Liver (tissue), 3 donors: Measurements from ENCODE around the gene FOXK1.

Source experiments
- EGR1 ChIP-seq, 2 donors: IDR thresholded peaks; 2 replicates each; pipeline ENCODE4 v1.6.1; 2016 to 2018; ENCODE audit warnings: antibody characterized with exemption in 2 of 2, low read depth in 2 of 2
- JUND ChIP-seq, 2 donors: IDR thresholded peaks; 2 replicates each; pipeline ENCODE4 v1.6.1; 2016; ENCODE audit warnings: antibody characterized with exemption in 2 of 2
- RAD21 ChIP-seq, 2 donors: IDR thresholded peaks; 2 replicates each; pipeline ENCODE4 v1.6.1; 2016; ENCODE audit warnings: antibody characterized with exemption in 2 of 2, mild to moderate bottlenecking in 2 of 2
- RXRA ChIP-seq, 2 donors: IDR thresholded peaks; 2 replicates each; pipeline ENCODE4 v1.6.1; 2017 to 2018; ENCODE audit warnings: antibody characterized with exemption in 2 of 2, mild to moderate bottlenecking in 1 of 2
- SP1 ChIP-seq: IDR thresholded peaks from 2 replicates; pipeline ENCODE4 v1.6.1; 2018; ENCODE audit warnings: antibody characterized with exemption, mild to moderate bottlenecking
- TAF1 ChIP-seq: conservative IDR thresholded peaks from 2 replicates; pipeline ENCODE4 v1.6.1; 2016; ENCODE audit warnings: antibody characterized with exemption, mild to moderate bottlenecking
- YY1 ChIP-seq: IDR thresholded peaks from 2 replicates; pipeline ENCODE4 v1.6.1; 2016; ENCODE audit warnings: antibody characterized with exemption, mild to moderate bottlenecking
- TF ChIP-seq, protein P1 (sequence below): fragments of 150-350 bp; IDR thresholded peaks from 2 replicates; pipeline ENCODE4 v1.5.1; 2017; ENCODE audit warnings: improper control_type of control experiment, low read depth, low read length; ENCODE audit not compliant: missing input control
- TF ChIP-seq, protein P2 (sequence below): IDR thresholded peaks from 2 replicates; pipeline ENCODE4 v1.6.1; 2016; ENCODE audit warnings: antibody characterized with exemption
- TF ChIP-seq, protein P3 (sequence below): IDR thresholded peaks from 2 replicates; pipeline ENCODE4 v1.6.1; 2016; ENCODE audit warnings: antibody characterized with exemption, mild to moderate bottlenecking
- TF ChIP-seq, protein P4 (sequence below): IDR thresholded peaks from 2 replicates; pipeline ENCODE4 v1.6.1; 2016; ENCODE audit warnings: antibody characterized with exemption
- TF ChIP-seq, protein P5 (sequence below): IDR thresholded peaks from 2 replicates; pipeline ENCODE4 v1.6.1; 2016; ENCODE audit warnings: antibody characterized with exemption
- donor health status: healthy.
- donor health status: healthy.

DNA sequence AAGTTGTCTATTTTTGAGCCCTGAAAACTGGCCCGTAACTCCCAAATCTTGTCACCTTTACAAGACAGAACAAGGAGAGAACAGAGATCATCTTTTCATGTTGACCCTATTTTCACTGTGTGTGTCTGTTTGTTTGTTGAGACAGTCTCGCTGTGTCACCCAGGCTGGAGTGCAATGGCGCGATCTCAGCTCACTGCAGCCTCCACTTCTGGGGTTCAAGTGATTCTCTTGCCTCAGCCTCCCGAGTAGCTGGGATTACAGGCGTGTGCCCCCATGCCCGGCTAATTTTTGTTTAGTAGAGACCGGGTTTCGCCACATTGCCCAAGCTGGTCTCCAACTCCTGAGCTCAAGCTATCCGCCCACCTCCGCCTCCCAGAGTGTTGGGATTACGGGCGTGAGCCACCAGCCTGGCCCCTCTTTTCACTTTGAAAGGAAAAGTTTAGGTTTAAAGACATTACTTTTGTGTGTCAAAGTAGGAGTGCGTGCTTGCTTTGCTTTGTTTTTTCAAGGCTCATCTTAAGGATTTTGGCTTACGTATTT lies 32.1 kb downstream of the FOXK1 start:
- TF ChIP-seq, protein P1, sequence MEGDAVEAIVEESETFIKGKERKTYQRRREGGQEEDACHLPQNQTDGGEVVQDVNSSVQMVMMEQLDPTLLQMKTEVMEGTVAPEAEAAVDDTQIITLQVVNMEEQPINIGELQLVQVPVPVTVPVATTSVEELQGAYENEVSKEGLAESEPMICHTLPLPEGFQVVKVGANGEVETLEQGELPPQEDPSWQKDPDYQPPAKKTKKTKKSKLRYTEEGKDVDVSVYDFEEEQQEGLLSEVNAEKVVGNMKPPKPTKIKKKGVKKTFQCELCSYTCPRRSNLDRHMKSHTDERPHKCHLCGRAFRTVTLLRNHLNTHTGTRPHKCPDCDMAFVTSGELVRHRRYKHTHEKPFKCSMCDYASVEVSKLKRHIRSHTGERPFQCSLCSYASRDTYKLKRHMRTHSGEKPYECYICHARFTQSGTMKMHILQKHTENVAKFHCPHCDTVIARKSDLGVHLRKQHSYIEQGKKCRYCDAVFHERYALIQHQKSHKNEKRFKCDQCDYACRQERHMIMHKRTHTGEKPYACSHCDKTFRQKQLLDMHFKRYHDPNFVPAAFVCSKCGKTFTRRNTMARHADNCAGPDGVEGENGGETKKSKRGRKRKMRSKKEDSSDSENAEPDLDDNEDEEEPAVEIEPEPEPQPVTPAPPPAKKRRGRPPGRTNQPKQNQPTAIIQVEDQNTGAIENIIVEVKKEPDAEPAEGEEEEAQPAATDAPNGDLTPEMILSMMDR: no peak
- TF ChIP-seq RAD21 (IDR thresholded peaks at IDR 0.05): no peak
- TF ChIP-seq, protein P2, sequence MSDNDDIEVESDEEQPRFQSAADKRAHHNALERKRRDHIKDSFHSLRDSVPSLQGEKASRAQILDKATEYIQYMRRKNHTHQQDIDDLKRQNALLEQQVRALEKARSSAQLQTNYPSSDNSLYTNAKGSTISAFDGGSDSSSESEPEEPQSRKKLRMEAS: no peak
- no peak for TF ChIP-seq JUND (IDR thresholded peaks at IDR 0.05)
- TF ChIP-seq YY1: no peak
- TF ChIP-seq, protein P3, sequence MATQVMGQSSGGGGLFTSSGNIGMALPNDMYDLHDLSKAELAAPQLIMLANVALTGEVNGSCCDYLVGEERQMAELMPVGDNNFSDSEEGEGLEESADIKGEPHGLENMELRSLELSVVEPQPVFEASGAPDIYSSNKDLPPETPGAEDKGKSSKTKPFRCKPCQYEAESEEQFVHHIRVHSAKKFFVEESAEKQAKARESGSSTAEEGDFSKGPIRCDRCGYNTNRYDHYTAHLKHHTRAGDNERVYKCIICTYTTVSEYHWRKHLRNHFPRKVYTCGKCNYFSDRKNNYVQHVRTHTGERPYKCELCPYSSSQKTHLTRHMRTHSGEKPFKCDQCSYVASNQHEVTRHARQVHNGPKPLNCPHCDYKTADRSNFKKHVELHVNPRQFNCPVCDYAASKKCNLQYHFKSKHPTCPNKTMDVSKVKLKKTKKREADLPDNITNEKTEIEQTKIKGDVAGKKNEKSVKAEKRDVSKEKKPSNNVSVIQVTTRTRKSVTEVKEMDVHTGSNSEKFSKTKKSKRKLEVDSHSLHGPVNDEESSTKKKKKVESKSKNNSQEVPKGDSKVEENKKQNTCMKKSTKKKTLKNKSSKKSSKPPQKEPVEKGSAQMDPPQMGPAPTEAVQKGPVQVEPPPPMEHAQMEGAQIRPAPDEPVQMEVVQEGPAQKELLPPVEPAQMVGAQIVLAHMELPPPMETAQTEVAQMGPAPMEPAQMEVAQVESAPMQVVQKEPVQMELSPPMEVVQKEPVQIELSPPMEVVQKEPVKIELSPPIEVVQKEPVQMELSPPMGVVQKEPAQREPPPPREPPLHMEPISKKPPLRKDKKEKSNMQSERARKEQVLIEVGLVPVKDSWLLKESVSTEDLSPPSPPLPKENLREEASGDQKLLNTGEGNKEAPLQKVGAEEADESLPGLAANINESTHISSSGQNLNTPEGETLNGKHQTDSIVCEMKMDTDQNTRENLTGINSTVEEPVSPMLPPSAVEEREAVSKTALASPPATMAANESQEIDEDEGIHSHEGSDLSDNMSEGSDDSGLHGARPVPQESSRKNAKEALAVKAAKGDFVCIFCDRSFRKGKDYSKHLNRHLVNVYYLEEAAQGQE: no peak
- no peak for TF ChIP-seq RXRA (IDR thresholded peaks at IDR 0.05)
- no peak for TF ChIP-seq TAF1
- TF ChIP-seq, protein P4, sequence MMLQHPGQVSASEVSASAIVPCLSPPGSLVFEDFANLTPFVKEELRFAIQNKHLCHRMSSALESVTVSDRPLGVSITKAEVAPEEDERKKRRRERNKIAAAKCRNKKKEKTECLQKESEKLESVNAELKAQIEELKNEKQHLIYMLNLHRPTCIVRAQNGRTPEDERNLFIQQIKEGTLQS: no peak
- no peak for TF ChIP-seq SP1
- no peak for TF ChIP-seq EGR1 (IDR thresholded peaks at IDR 0.05; ENCODE audit: low read depth in 2 of 2)
- TF ChIP-seq, protein P5, sequence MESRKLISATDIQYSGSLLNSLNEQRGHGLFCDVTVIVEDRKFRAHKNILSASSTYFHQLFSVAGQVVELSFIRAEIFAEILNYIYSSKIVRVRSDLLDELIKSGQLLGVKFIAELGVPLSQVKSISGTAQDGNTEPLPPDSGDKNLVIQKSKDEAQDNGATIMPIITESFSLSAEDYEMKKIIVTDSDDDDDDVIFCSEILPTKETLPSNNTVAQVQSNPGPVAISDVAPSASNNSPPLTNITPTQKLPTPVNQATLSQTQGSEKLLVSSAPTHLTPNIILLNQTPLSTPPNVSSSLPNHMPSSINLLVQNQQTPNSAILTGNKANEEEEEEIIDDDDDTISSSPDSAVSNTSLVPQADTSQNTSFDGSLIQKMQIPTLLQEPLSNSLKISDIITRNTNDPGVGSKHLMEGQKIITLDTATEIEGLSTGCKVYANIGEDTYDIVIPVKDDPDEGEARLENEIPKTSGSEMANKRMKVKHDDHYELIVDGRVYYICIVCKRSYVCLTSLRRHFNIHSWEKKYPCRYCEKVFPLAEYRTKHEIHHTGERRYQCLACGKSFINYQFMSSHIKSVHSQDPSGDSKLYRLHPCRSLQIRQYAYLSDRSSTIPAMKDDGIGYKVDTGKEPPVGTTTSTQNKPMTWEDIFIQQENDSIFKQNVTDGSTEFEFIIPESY: no peak
